Colonic mucosa (tissue), 4 donors: Measurements from ENCODE around the gene ERBB4. TPM values are rescaled to one million over a fixed set of nuclear protein-coding genes. Genes with fewer than 3 reads are reported as not detected.

Source experiments
- DNase-seq: peaks from one replicate; pipeline ENCODE4 v3.0.0-alpha.2; 2020
- H3K27ac ChIP-seq: fragments of 200-600 bp; one replicate; pipeline ENCODE4 v1.8.0; 2021
- H3K27me3 ChIP-seq: fragments of 200-600 bp; one replicate; pipeline ENCODE4 v1.8.0; 2021
- H3K36me3 ChIP-seq: fragments of 200-600 bp; one replicate; pipeline ENCODE4 v1.8.0; 2021
- H3K4me1 ChIP-seq: fragments of 200-600 bp; one replicate; pipeline ENCODE4 v1.8.0; 2021; ENCODE audit warnings: mild to moderate bottlenecking
- H3K4me3 ChIP-seq: fragments of 200-600 bp; one replicate; pipeline ENCODE4 v1.8.0; 2021
- H3K9ac ChIP-seq, 2 donors: one replicate each; pipeline ENCODE4 v1.7.0; 2013; ENCODE audit warnings: control low read depth in 2 of 2, low read depth in 2 of 2, low read length in 2 of 2
- H3K9me3 ChIP-seq: fragments of 200-600 bp; one replicate; pipeline ENCODE4 v1.8.0; 2021
- intact Hi-C: fragments of 100-400 bp; cut with DNase I; formaldehyde crosslinking; loops from one replicate; pipeline ENCODE4 v1.14.1; 2022
- total RNA-seq, 2 donors: library from RNA; stranded (reverse); fragmentation: NEBNext Ultra II Directional in 1 of 2; extraction: Animal tissue kit (Norgen Biotek cat#: 25700) in 1 of 2; gene quantifications; one replicate each; pipeline ENCODE4 v1.2.1, GENCODE V29; 2021
- TF ChIP-seq, protein P1 (sequence below): fragments of 200-600 bp; IDR thresholded peaks from one replicate; pipeline ENCODE4 v1.8.0; 2022; ENCODE audit warnings: antibody characterized with exemption, mild to moderate bottlenecking
- donor health status: healthy.
- donor health status: DM: no; HTN: no; CAD: no.
- donor health status: DM: no; HTN: no; CAD: no.

Gene ERBB4
- total RNA-seq, 2 donors from 2014 or later = 0.05 to 0.07 TPM

DNA sequence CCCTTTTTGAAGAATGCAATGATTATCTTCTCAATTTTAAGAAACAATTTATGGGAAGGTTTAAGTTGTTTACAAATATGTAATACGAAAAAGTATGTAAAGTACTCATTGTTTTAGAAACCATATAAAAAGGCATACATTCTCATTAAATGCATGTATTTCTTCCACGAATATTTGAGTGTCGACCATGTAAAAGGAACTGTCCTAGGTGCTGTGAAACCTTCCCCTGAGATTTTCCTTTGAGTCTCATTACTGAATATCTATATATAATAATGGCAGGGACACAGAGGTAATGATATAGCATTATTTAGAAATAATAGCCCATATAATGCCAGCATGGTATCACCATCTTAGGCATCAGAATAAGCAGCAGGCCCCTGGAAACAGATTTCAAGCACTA is 239.3 kb downstream of the ERBB4 start:
- TF ChIP-seq, protein P1, sequence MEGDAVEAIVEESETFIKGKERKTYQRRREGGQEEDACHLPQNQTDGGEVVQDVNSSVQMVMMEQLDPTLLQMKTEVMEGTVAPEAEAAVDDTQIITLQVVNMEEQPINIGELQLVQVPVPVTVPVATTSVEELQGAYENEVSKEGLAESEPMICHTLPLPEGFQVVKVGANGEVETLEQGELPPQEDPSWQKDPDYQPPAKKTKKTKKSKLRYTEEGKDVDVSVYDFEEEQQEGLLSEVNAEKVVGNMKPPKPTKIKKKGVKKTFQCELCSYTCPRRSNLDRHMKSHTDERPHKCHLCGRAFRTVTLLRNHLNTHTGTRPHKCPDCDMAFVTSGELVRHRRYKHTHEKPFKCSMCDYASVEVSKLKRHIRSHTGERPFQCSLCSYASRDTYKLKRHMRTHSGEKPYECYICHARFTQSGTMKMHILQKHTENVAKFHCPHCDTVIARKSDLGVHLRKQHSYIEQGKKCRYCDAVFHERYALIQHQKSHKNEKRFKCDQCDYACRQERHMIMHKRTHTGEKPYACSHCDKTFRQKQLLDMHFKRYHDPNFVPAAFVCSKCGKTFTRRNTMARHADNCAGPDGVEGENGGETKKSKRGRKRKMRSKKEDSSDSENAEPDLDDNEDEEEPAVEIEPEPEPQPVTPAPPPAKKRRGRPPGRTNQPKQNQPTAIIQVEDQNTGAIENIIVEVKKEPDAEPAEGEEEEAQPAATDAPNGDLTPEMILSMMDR = no peak
- H3K9ac ChIP-seq = no peak overlapping the region
- intact Hi-C loops = no loop called here
- H3K36me3 ChIP-seq = no peaks in the 10 kb centered on the region
- no peaks in the 10 kb centered on the region for H3K27me3 ChIP-seq
- DNase-seq = no peak
- no peak overlapping the region for H3K4me3 ChIP-seq
- no peak overlapping the region for H3K27ac ChIP-seq
- H3K4me1 ChIP-seq = no peaks in the 10 kb centered on the region
- H3K9me3 ChIP-seq = no peaks in the 10 kb centered on the region

- no peak for DNase-seq
- Histone ChIP-seq H3K4me3 (no peak overlapping the region), H3K36me3 (no peaks in the 10 kb centered on the region), H3K9me3 (no peaks in the 10 kb centered on the region), H3K4me1 (no peaks in the 10 kb centered on the region), H3K27ac (no peak overlapping the region), H3K27me3 (no peaks in the 10 kb centered on the region), H3K9ac (no peak overlapping the region)
- TF ChIP-seq, protein P1 = no peak
- intact Hi-C loops = no loop called here
Measured at GRCh38 chr2:212295571-212295970, 243.0 kb downstream of the ERBB4 start.

- DNase-seq = no peak
- intact Hi-C loops = no loop called here
- no peak overlapping the region for H3K9ac ChIP-seq
Measured at GRCh38 chr2:212294816-212295215, 243.8 kb downstream of the ERBB4 start.

GRCh38 chr2:212289301-212289700 is 249.3 kb downstream of the ERBB4 start:
- no peak overlapping the region for H3K4me3 ChIP-seq
- no peaks in the 10 kb centered on the region for H3K27me3 ChIP-seq
- DNase-seq = no peak
- H3K4me1 ChIP-seq = no peaks in the 10 kb centered on the region
- H3K27ac ChIP-seq = no peak overlapping the region
- H3K36me3 ChIP-seq = no peaks in the 10 kb centered on the region
- TF ChIP-seq, protein P1 = no peak
- no peak overlapping the region for H3K9ac ChIP-seq
- no peaks in the 10 kb centered on the region for H3K9me3 ChIP-seq
- intact Hi-C loops = no loop called here

More at GRCh38 chr2:212294816-212295215, 243.8 kb downstream of the ERBB4 start:
- no peaks in the 10 kb centered on the region for H3K27me3 ChIP-seq
- H3K4me1 ChIP-seq = no peaks in the 10 kb centered on the region
- H3K9me3 ChIP-seq = no peaks in the 10 kb centered on the region
- TF ChIP-seq, protein P1 = no peak
- H3K27ac ChIP-seq = no peak overlapping the region
- H3K4me3 ChIP-seq = no peak overlapping the region
- no peaks in the 10 kb centered on the region for H3K36me3 ChIP-seq

DNA sequence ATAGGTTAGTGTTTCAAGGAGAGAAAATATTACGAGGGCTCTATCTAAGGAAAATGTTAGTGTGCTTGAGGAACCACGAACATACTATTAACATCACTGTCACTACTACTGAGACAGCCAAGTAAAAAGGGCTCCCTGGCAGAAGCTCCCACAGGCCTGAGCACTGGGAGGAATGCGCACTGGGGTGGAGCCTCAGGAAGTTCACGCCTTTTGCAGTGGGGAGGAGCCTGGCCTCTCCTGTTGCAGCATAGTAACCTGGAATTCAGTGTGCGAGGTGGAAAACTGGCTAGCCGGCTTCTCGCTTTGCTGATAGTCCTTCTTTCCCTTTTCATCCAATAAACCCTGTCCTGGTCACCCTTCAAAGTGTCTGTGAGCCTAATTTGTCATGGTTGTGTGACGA is 250.3 kb downstream of the ERBB4 start:
- TF ChIP-seq, protein P1 = no peak
- intact Hi-C loops = no loop called here
- Histone ChIP-seq H3K4me3 (no peak overlapping the region), H3K9ac (no peak overlapping the region), H3K27ac (no peak overlapping the region), H3K9me3 (no peaks in the 10 kb centered on the region), H3K4me1 (no peaks in the 10 kb centered on the region), H3K36me3 (no peaks in the 10 kb centered on the region), H3K27me3 (no peaks in the 10 kb centered on the region)
- DNase-seq = no peak

DNA sequence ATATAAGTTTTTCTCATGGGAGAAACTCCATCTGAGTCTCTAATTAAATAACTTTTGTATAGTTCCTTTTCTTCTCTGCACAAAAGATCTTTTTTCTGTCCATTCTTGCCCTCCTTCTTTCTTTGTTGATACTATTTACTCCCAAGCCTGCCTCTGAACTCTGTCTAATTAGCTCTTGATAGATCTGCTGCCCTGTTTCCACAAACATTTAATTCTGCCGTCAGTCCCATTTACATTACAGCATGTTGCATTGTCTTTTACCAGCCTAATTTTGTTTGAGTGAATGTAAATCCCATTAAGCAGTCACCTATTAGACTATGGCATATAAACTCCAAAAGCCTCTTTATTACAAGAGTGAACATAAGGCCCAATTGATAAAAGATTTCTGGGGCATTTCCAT is 254.4 kb downstream of the ERBB4 start:
- Histone ChIP-seq H3K27me3 (no peaks in the 10 kb centered on the region), H3K27ac (no peak overlapping the region), H3K4me1 (no peaks in the 10 kb centered on the region), H3K36me3 (no peaks in the 10 kb centered on the region), H3K4me3 (no peak overlapping the region), H3K9ac (no peak overlapping the region), H3K9me3 (no peaks in the 10 kb centered on the region)
- TF ChIP-seq, protein P1 = no peak
- intact Hi-C loops = no loop called here
- no peak for DNase-seq
